GM23338 (cell line): ENCODE measurements around the gene GAGE13. TPM values are rescaled to one million over a fixed set of nuclear protein-coding genes. Genes with fewer than 3 reads are reported as not detected.
"Not testable (repeated sequence)": the region's sequence is repeated elsewhere in the genome, so short reads cannot be mapped to it uniquely, and the experiment has no call there.

ENCODE experiments used
- ATAC-seq: fragments of 200-7000 bp; cut with Tn5 transposase; 3 replicates; pipeline ENCODE4 v1.9.1; 2020
- DNase-seq: peaks from one replicate; pipeline ENCODE4 v3.0.0-alpha.2; 2015; ENCODE audit warnings: low spot score
- H2AFZ ChIP-seq: fragments of 200-600 bp; sonication (generic); 2 replicates; pipeline ENCODE4 v1.8.0; 2016; ENCODE audit warnings: antibody characterized with exemption, mild to moderate bottlenecking, moderate library complexity
- H3F3A ChIP-seq: fragments of 200-600 bp; sonication (generic); replicated peaks from 2 replicates; pipeline ENCODE4 v1.8.0; 2017; ENCODE audit warnings: antibody characterized with exemption, mixed run types, low read depth
- H3K27ac ChIP-seq: fragments of 200-600 bp; sonication (generic); 2 replicates; pipeline ENCODE4 v1.6.1; 2016; ENCODE audit warnings: low read depth
- H3K27me3 ChIP-seq: fragments of 200-600 bp; sonication (generic); 2 replicates; pipeline ENCODE4 v1.8.0; 2016; ENCODE audit warnings: mild to moderate bottlenecking, mixed run types, moderate library complexity; ENCODE audit not compliant: insufficient read depth
- H3K36me3 ChIP-seq: fragments of 200-600 bp; sonication (generic); 2 replicates; pipeline ENCODE4 v1.8.0; 2016; ENCODE audit warnings: mild to moderate bottlenecking; ENCODE audit not compliant: insufficient read depth
- H3K4me1 ChIP-seq: fragments of 200-600 bp; sonication (generic); 2 replicates; pipeline ENCODE4 v1.8.0; 2016; ENCODE audit warnings: mild to moderate bottlenecking, moderate library complexity; ENCODE audit not compliant: insufficient read depth
- H3K4me2 ChIP-seq: fragments of 200-600 bp; sonication (generic); 2 replicates; pipeline ENCODE4 v1.7.1; 2017; ENCODE audit warnings: mixed run types
- H3K4me3 ChIP-seq: fragments of 200-600 bp; sonication (generic); 2 replicates; pipeline ENCODE4 v1.6.1; 2016; ENCODE audit warnings: mixed run types
- H3K79me2 ChIP-seq: fragments of 200-600 bp; sonication (generic); replicated peaks from 2 replicates; pipeline ENCODE4 v1.8.0; 2017; ENCODE audit warnings: mild to moderate bottlenecking; ENCODE audit not compliant: insufficient read depth
- H3K9me2 ChIP-seq: fragments of 200-600 bp; sonication (generic); 2 replicates; pipeline ENCODE4 v1.8.0; 2017; ENCODE audit not compliant: insufficient read depth
- H4K20me1 ChIP-seq: fragments of 200-600 bp; sonication (generic); replicated peaks from 2 replicates; pipeline ENCODE4 v1.8.0; 2017; ENCODE audit warnings: mild to moderate bottlenecking; ENCODE audit not compliant: insufficient read depth
- H3K27ac Mint-ChIP-seq: 2 replicates; pipeline ENCODE4 v1.8.0; 2020; ENCODE audit warnings: inconsistent platforms, mild to moderate bottlenecking, moderate library complexity, mixed read lengths
- H3K27me3 Mint-ChIP-seq: 3 replicates; pipeline ENCODE4 v1.8.0; 2022; ENCODE audit warnings: low read depth, mild to moderate bottlenecking, moderate library complexity, mixed read lengths, inconsistent platforms; ENCODE audit not compliant: insufficient read depth, poor library complexity
- H3K36me3 Mint-ChIP-seq: 3 replicates; pipeline ENCODE4 v1.8.0; 2021; ENCODE audit warnings: low read depth, mild to moderate bottlenecking, inconsistent platforms, moderate library complexity, mixed read lengths
- H3K4me1 Mint-ChIP-seq: 3 replicates; pipeline ENCODE4 v1.8.0; 2020; ENCODE audit warnings: mild to moderate bottlenecking, inconsistent platforms, mixed read lengths
- H3K4me3 Mint-ChIP-seq: 3 replicates; pipeline ENCODE4 v1.8.0; 2021; ENCODE audit warnings: moderate library complexity, mild to moderate bottlenecking, inconsistent platforms, mixed read lengths
- H3K9me3 Mint-ChIP-seq: 3 replicates; pipeline ENCODE4 v1.8.0; 2020; ENCODE audit warnings: moderate library complexity, mild to moderate bottlenecking, inconsistent platforms, mixed read lengths
- CTCF ChIP-seq, 2 experiments: fragments of 200-600 bp in 1 of 2; sonication (generic) in 1 of 2; conservative IDR thresholded peaks; 2 replicates each; pipeline versions ENCODE4 v1.5.1 to v1.6.1; 2016 to 2017; ENCODE audit warnings: antibody characterized with exemption in 2 of 2, low read depth in 2 of 2, mild to moderate bottlenecking in 2 of 2, moderate library complexity in 1 of 2
- ETS1 ChIP-seq: IDR thresholded peaks from 2 replicates; pipeline ENCODE4 v1.6.1; 2016; ENCODE audit warnings: antibody characterized with exemption
- EZH2 ChIP-seq: fragments of 200-600 bp; sonication (generic); IDR thresholded peaks from one replicate; pipeline ENCODE4 v1.8.0; 2017; ENCODE audit warnings: antibody characterized with exemption, mild to moderate bottlenecking, low read depth; ENCODE audit not compliant: unreplicated experiment
- EZH2phosphoT487 ChIP-seq: fragments of 200-600 bp; sonication (generic); IDR thresholded peaks from one replicate; pipeline ENCODE4 v1.8.1; 2018; ENCODE audit warnings: antibody characterized with exemption; ENCODE audit not compliant: unreplicated experiment
- NANOG ChIP-seq: IDR thresholded peaks from 2 replicates; pipeline ENCODE4 v1.6.1; 2016; ENCODE audit warnings: antibody characterized with exemption, borderline replicate concordance
- STAT1 ChIP-seq: IDR thresholded peaks from one replicate; pipeline ENCODE4 v1.6.1; 2016; ENCODE audit warnings: antibody characterized with exemption; ENCODE audit not compliant: unreplicated experiment
- ZNF331 ChIP-seq: fragments of 250-450 bp; sonication (Bioruptor Pico); IDR thresholded peaks from 2 replicates; pipeline ENCODE4 v1.5.0; 2020; ENCODE audit warnings: low read depth, mild to moderate bottlenecking, moderate library complexity
- ZNF462 ChIP-seq: fragments of 250-450 bp; sonication (Bioruptor Pico); IDR thresholded peaks from 2 replicates; pipeline ENCODE4 v1.5.0; 2020; ENCODE audit warnings: mild to moderate bottlenecking, moderate library complexity
- long read RNA-seq: library from polyadenylated mRNA; unstranded; transcript quantifications from one replicate; pipeline ENCODE4 v2.0.0, GENCODE V29; 2020; ENCODE audit not compliant: unreplicated experiment
- polyA plus RNA-seq: library from polyadenylated mRNA; unstranded; fragments of >200 nt; fragmentation: Nextera tagmentation; extraction: Ambion mirVana; gene quantifications from 2 replicates; pipeline ENCODE4 v1.2.1, GENCODE V29; 2016
- total RNA-seq: library from RNA; depleted of rRNA; stranded (reverse); fragments of >200 nt; shearing (Covaris generic); gene quantifications from 2 replicates; pipeline ENCODE4 v1.2.3, GENCODE V29; 2014; rRNA removed

Gene GAGE13
- total RNA-seq: not detected in 2 replicates
- polyA plus RNA-seq: not detected in 2 replicates
- long read RNA-seq: 0 reads

GRCh38 chrX:49331282-49331681 is at the start of gene GAGE13:
Gene GAGE13, plus strand, starts transcription at chrX:49331582. Its CDS starts 1,156 bp downstream, at chrX:49332738.
- not testable (repeated sequence) for H3K36me3 Mint-ChIP-seq, H3K9me3 Mint-ChIP-seq, ATAC-seq

GRCh38 chrX:49282647-49283011 is 48.8 kb upstream of the GAGE13 start:
- Mint-ChIP-seq H3K4me1 (peaks cover 13% of the 10 kb centered on the region), H3K4me3 (no peak overlapping the region), H3K27me3 (peaks cover 3% of the 10 kb centered on the region), H3K36me3 (peaks cover 3% of the 10 kb centered on the region; the same call in 2 of the 3 replicates), H3K9me3 (no peaks in the 10 kb centered on the region), H3K27ac (no peak overlapping the region)
- no peaks in the 10 kb centered on the region for H3K36me3 ChIP-seq
- ATAC-seq (peak; percentile 90), DNase-seq (peak; percentile 70)
- H3F3A ChIP-seq: no peaks in the 10 kb centered on the region
- no peak overlapping the region for H3K4me2 ChIP-seq
- no peak overlapping the region for H3K27ac ChIP-seq
- H3K27me3 ChIP-seq: no peaks in the 10 kb centered on the region
- no peaks in the 10 kb centered on the region for H3K9me2 ChIP-seq
- no peaks in the 10 kb centered on the region for H3K79me2 ChIP-seq
- H4K20me1 ChIP-seq: no peaks in the 10 kb centered on the region
- H3K4me1 ChIP-seq: no peaks in the 10 kb centered on the region
- no peak overlapping the region for H2AFZ ChIP-seq
- TF ChIP-seq ZNF331 (CRISPR knock-in tag) (no peak), CTCF (conservative IDR thresholded peaks at IDR 0.05; ENCODE audit: low read depth in 2 of 2) (peak; percentile 33 to 54; a peak in 3 of 4 replicates)
- H3K4me3 ChIP-seq: no peak overlapping the region

More at GRCh38 chrX:49331282-49331681, at the start of gene GAGE13:
- not testable (repeated sequence) for H3K9me2 ChIP-seq, H3K27me3 ChIP-seq, H3F3A ChIP-seq, H3K4me1 ChIP-seq, H3K4me1 Mint-ChIP-seq, H2AFZ ChIP-seq, DNase-seq, H3K27ac Mint-ChIP-seq, H3K4me2 ChIP-seq, H4K20me1 ChIP-seq, H3K36me3 ChIP-seq, H3K4me3 Mint-ChIP-seq, H3K4me3 ChIP-seq, H3K79me2 ChIP-seq, H3K27me3 Mint-ChIP-seq, H3K27ac ChIP-seq

GRCh38 chrX:49284212-49284611 is 47.2 kb upstream of the GAGE13 start:
- H3F3A ChIP-seq: no peaks in the 10 kb centered on the region
- H3K36me3 ChIP-seq: no peaks in the 10 kb centered on the region
- no peaks in the 10 kb centered on the region for H3K79me2 ChIP-seq
- H3K4me2 ChIP-seq: no peak overlapping the region
- no peak overlapping the region for H3K27ac ChIP-seq
- H3K4me1 ChIP-seq: no peaks in the 10 kb centered on the region
- H3K9me2 ChIP-seq: no peaks in the 10 kb centered on the region
- H4K20me1 ChIP-seq: no peaks in the 10 kb centered on the region
- Mint-ChIP-seq H3K36me3 (peaks cover 3% of the 10 kb centered on the region; the same call in 2 of the 3 replicates), H3K27ac (no peak overlapping the region), H3K4me3 (no peak overlapping the region), H3K27me3 (peaks cover 3% of the 10 kb centered on the region), H3K4me1 (peaks cover 9% of the 10 kb centered on the region; the same call in 2 of the 3 replicates), H3K9me3 (no peaks in the 10 kb centered on the region)
- H3K4me3 ChIP-seq: no peak overlapping the region
- no peak overlapping the region for H2AFZ ChIP-seq
- DNase-seq: no peak
- no peak for ATAC-seq
- no peaks in the 10 kb centered on the region for H3K27me3 ChIP-seq
- no peak for TF ChIP-seq EZH2
- TF ChIP-seq ZNF462 (CRISPR knock-in tag): no peak
- TF ChIP-seq EZH2phosphoT487: no peak
- TF ChIP-seq ETS1: no peak
- no peak for TF ChIP-seq STAT1
- no peak for TF ChIP-seq NANOG
